Tibial nerve (tissue), 4 donors: Measurements from ENCODE around the gene SH3GL3.

Experiments
- CTCF ChIP-seq, 5 experiments: fragments of 200-600 bp in 3 of 5; fragments of 450-650 bp in 2 of 5; sonication (generic) in 3 of 5; IDR thresholded peaks; one replicate each; pipeline ENCODE4 v1.5.1; 2016 to 2019; ENCODE audit warnings: antibody characterized with exemption in 5 of 5, mild to moderate bottlenecking in 3 of 5, moderate library complexity in 2 of 5
- EP300 ChIP-seq, 2 donors: sonication (generic); formaldehyde crosslinking; IDR thresholded peaks; one replicate each; pipeline ENCODE4 v1.6.1; 2017; ENCODE audit warnings: antibody characterized with exemption in 2 of 2, mild to moderate bottlenecking in 1 of 2

- TF ChIP-seq CTCF (IDR thresholded peaks at IDR 0.05) (no peak), EP300 (IDR thresholded peaks at IDR 0.05) (no peak)
Observed at GRCh38 chr15:83512459-83512858, 65.3 kb downstream of the SH3GL3 start.
